ENCODE data around the gene ACP5.

DNA sequence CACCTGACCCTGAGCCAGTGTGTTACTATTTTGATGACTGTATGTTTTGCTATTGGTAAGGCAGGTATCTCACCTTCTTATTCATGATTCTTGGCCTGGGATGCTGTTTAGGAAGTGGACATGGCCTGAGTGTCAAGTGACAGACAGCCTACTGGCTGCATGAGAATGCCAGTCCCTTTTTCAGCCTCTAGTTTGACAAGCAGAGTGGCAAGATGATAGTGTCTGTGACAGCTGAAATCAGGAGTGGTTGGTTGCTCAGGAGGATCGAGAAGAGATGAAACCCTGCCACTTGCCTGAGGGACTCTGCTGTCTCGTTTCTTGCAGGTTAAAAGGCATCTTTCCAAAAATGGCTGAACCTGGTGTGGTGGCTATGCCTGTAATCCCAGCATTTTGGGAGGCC, 11.3 kb downstream of the ACP5 start:
- no peak for TF ChIP-seq EZH2phosphoT487 (IDR thresholded peaks at IDR 0.05; ENCODE audit: borderline replicate concordance)
- TF ChIP-seq, protein P1, sequence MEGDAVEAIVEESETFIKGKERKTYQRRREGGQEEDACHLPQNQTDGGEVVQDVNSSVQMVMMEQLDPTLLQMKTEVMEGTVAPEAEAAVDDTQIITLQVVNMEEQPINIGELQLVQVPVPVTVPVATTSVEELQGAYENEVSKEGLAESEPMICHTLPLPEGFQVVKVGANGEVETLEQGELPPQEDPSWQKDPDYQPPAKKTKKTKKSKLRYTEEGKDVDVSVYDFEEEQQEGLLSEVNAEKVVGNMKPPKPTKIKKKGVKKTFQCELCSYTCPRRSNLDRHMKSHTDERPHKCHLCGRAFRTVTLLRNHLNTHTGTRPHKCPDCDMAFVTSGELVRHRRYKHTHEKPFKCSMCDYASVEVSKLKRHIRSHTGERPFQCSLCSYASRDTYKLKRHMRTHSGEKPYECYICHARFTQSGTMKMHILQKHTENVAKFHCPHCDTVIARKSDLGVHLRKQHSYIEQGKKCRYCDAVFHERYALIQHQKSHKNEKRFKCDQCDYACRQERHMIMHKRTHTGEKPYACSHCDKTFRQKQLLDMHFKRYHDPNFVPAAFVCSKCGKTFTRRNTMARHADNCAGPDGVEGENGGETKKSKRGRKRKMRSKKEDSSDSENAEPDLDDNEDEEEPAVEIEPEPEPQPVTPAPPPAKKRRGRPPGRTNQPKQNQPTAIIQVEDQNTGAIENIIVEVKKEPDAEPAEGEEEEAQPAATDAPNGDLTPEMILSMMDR (conservative IDR thresholded peaks at IDR 0.05; ENCODE audit: low read length), result no peak
